PC-9 (cell line): ENCODE measurements around the gene AFG3L2. TPM values are rescaled to one million over a fixed set of nuclear protein-coding genes. Genes with fewer than 3 reads are reported as not detected.

Experiments
- BruUV-seq: library from RNA; stranded (reverse); fragments of 400-500 nt; replicated peaks from 2 replicates; lab custom pipeline; 2021; lab: Mats Ljungman, UMichigan
- CTCF ChIA-PET: fragments of 300-600 bp; sonication (Branson Sonifier 250); formaldehyde crosslinking; loops from one replicate; lab custom pipeline; 2022; ENCODE audit warnings: antibody characterized with exemption; lab: Charles Lee
- POLR2A ChIA-PET: fragments of 300-600 bp; sonication (Branson Sonifier 250); formaldehyde crosslinking; loops from one replicate; lab custom pipeline; 2022; ENCODE audit warnings: antibody characterized with exemption; ENCODE audit not compliant: unreplicated experiment; lab: Charles Lee
- DNase-seq, 2 experiments: peaks; one replicate each; pipeline versions ENCODE4 v3.0.0 to v3.0.0-alpha.2; 2015 to 2022; ENCODE audit warnings: mixed read lengths in 1 of 2
- H2AFZ ChIP-seq: fragments of 200-600 bp; sonication (generic); 2 replicates; pipeline ENCODE4 v1.8.1; 2017; ENCODE audit warnings: antibody characterized with exemption
- H3F3A ChIP-seq: fragments of 200-600 bp; sonication (generic); 2 replicates; pipeline ENCODE4 v1.8.1; 2017; ENCODE audit warnings: antibody characterized with exemption, mild to moderate bottlenecking, low read depth; ENCODE audit not compliant: insufficient read depth
- H3K27ac ChIP-seq: fragments of 200-600 bp; sonication (generic); 2 replicates; pipeline ENCODE4 v1.6.1; 2016; ENCODE audit warnings: mixed run types
- H3K27me3 ChIP-seq: fragments of 200-600 bp; sonication (generic); 2 replicates; pipeline ENCODE4 v1.6.1; 2016; ENCODE audit warnings: low read depth, mixed run types; ENCODE audit not compliant: insufficient read depth
- H3K36me3 ChIP-seq: fragments of 200-600 bp; sonication (generic); 2 replicates; pipeline ENCODE4 v1.6.1; 2016; ENCODE audit warnings: low read depth, mixed run types
- H3K4me1 ChIP-seq: fragments of 200-600 bp; sonication (generic); replicated peaks from 2 replicates; pipeline ENCODE4 v1.6.1; 2016; ENCODE audit warnings: mixed run types; ENCODE audit not compliant: insufficient read depth
- H3K4me2 ChIP-seq: fragments of 200-600 bp; sonication (generic); 2 replicates; pipeline ENCODE4 v1.6.1; 2017; ENCODE audit warnings: mixed run types
- H3K4me3 ChIP-seq: fragments of 200-600 bp; sonication (generic); 2 replicates; pipeline ENCODE4 v1.6.1; 2016; ENCODE audit warnings: mixed run types
- H3K79me2 ChIP-seq: fragments of 200-600 bp; sonication (generic); 2 replicates; pipeline ENCODE4 v1.6.1; 2017; ENCODE audit warnings: low read depth, mixed run types
- H3K9me2 ChIP-seq: fragments of 200-600 bp; sonication (generic); 2 replicates; pipeline ENCODE4 v1.8.1; 2017; ENCODE audit warnings: mild to moderate bottlenecking; ENCODE audit not compliant: insufficient read depth
- H3K9me3 ChIP-seq: fragments of 200-600 bp; sonication (generic); 2 replicates; pipeline ENCODE4 v1.8.1; 2016; ENCODE audit warnings: low read depth; ENCODE audit not compliant: insufficient read depth
- H4K20me1 ChIP-seq: fragments of 200-600 bp; sonication (generic); 2 replicates; pipeline ENCODE4 v1.8.1; 2017; ENCODE audit not compliant: insufficient read depth
- EZH2 ChIP-seq: fragments of 200-600 bp; sonication (generic); IDR thresholded peaks from 2 replicates; pipeline ENCODE4 v1.8.0; 2017; ENCODE audit warnings: antibody characterized with exemption, low read depth
- intact Hi-C: fragments of 100-400 bp; cut with micrococcal nuclease; formaldehyde crosslinking; loops from one replicate; pipeline ENCODE4 v1.10.0; 2022; ENCODE audit not compliant: unreplicated experiment
- total RNA-seq: library from RNA; stranded (reverse); gene quantifications from 2 replicates; pipeline ENCODE4 v1.2.3, GENCODE V29; 2021
- TF ChIP-seq, protein P1 (sequence below): fragments of 200-600 bp; sonication (generic); conservative IDR thresholded peaks from 2 replicates; pipeline ENCODE4 v1.6.1; 2017; ENCODE audit warnings: mixed run types, antibody characterized with exemption, mild to moderate bottlenecking, moderate library complexity

AFG3L2 gene
- total RNA-seq, 1 experiment from 2014 or later, result 69.4 TPM

DNA sequence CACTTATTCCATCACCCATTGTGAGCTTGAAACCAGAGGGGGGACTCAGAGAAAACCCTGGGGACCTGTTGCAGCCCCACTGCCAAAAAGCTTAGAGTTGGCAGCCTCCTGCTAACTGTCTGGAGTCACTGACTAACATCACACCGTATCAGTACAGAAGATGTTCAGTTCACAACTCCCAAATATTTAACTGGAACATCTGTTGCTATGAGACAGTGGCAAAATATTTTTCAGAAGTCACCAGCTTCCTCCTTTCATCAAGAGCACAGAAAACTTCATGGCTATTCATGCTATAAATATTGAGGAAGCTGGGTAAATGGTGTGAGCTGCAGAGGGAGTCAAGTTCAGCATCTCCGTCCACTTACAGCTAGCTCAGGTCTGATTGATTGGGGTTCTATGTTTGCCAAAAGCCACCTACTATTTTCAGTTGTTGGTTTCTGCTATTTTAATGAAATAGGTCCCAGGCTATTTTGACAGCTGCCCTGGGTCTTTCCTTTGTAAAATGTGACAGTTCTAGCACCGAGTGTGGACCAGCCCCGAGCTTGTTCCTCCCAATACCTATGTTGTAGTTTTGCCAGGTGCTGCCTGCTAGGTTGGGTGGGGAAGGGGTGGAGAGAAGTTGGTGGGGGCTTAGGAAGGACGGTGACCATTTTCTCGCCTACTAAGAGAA, 59.2 kb downstream of the AFG3L2 start:
- TF ChIP-seq, protein P1, sequence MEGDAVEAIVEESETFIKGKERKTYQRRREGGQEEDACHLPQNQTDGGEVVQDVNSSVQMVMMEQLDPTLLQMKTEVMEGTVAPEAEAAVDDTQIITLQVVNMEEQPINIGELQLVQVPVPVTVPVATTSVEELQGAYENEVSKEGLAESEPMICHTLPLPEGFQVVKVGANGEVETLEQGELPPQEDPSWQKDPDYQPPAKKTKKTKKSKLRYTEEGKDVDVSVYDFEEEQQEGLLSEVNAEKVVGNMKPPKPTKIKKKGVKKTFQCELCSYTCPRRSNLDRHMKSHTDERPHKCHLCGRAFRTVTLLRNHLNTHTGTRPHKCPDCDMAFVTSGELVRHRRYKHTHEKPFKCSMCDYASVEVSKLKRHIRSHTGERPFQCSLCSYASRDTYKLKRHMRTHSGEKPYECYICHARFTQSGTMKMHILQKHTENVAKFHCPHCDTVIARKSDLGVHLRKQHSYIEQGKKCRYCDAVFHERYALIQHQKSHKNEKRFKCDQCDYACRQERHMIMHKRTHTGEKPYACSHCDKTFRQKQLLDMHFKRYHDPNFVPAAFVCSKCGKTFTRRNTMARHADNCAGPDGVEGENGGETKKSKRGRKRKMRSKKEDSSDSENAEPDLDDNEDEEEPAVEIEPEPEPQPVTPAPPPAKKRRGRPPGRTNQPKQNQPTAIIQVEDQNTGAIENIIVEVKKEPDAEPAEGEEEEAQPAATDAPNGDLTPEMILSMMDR, result no peak
- no peak for TF ChIP-seq EZH2
- no TSS peak for BruUV-seq
- intact Hi-C loops, result no loop called here
- no peaks in the 10 kb centered on the region for H3F3A ChIP-seq
- peak in 1 of 2 experiments; percentile 44 for DNase-seq
- H4K20me1 ChIP-seq, result no peaks in the 10 kb centered on the region
- H3K36me3 ChIP-seq, result no peaks in the 10 kb centered on the region
- no peak overlapping the region for H3K27ac ChIP-seq
- H2AFZ ChIP-seq, result no peak overlapping the region
- no peaks in the 10 kb centered on the region for H3K9me2 ChIP-seq
- no peaks in the 10 kb centered on the region for H3K4me1 ChIP-seq
- H3K4me2 ChIP-seq, result no peak overlapping the region
- no peaks in the 10 kb centered on the region for H3K79me2 ChIP-seq
- ChIA-PET POLR2A (interaction anchor here (0.6 kb wide), 2 partner anchors 81 to 462 kb away, joined by 3 to 4 read pairs; no protein-coding TSS in a partner anchor), CTCF (interaction anchor here (0.6 kb wide), 1 partner anchor 39 kb away, joined by 5 read pairs; no protein-coding TSS in a partner anchor)
- H3K9me3 ChIP-seq, result no peaks in the 10 kb centered on the region
- H3K27me3 ChIP-seq, result no peaks in the 10 kb centered on the region
- no peak overlapping the region for H3K4me3 ChIP-seq

DNA sequence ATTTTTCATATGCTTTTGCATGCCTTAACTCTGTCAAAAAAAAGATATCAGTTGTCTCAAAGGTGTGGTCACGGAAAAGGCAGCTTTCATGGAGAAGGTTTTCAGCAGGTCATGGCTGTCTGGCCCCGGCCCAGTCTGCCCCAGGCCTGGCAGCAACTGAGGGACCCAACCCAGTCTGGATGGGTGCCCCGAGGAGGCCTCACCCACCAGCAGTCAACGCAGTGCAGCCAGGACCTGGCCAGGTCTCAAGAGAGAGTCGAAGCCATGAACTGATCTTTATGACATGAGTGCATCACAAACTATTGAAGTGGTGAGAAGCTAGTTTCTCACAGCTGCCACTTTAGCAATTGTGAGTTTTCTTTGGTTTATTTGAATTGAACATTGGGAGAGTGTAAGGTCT, 61.1 kb downstream of the AFG3L2 start:
- ChIA-PET POLR2A (no interaction called here), CTCF (interaction anchor here (1.8 kb wide), 1 partner anchor 12 kb away, joined by 5 read pairs; no protein-coding TSS in a partner anchor)
- no peak overlapping the region for H2AFZ ChIP-seq
- no peaks in the 10 kb centered on the region for H3K9me2 ChIP-seq
- peaks cover 4% of the 10 kb centered on the region; the same call in 1 of the 2 replicates for H3K9me3 ChIP-seq
- H3K27ac ChIP-seq, result no peak overlapping the region
- H3K79me2 ChIP-seq, result no peaks in the 10 kb centered on the region
- no peaks in the 10 kb centered on the region for H3F3A ChIP-seq
- no peak overlapping the region for H3K4me2 ChIP-seq
- no peaks in the 10 kb centered on the region for H3K27me3 ChIP-seq
- no peak overlapping the region for H3K4me3 ChIP-seq
- BruUV-seq, result no TSS peak
- TF ChIP-seq EZH2, result no peak
- TF ChIP-seq, protein P1, result no peak
- no peaks in the 10 kb centered on the region for H3K36me3 ChIP-seq
- intact Hi-C loops, result no loop called here
- no peaks in the 10 kb centered on the region for H3K4me1 ChIP-seq
- H4K20me1 ChIP-seq, result no peaks in the 10 kb centered on the region
- DNase-seq, result no peak

DNA sequence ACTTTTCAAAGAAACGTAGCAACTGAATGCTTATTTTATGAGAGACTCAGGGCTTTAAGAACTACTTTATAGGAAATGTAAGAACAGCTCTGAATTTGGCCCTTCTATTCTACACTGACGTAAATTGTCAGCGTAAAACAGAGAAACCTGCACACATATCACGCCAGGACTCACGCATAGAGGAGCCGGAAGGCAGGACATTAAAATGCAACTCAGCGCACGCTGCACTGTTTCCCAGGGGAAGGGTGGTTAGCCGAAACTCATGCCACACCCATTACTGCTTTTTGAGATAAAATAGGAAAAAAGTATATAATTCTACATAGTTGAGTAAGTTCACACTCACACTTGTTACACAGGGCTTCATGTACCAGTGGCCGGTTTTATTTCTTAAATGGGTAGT, 61.5 kb downstream of the AFG3L2 start:
- ChIA-PET POLR2A (no interaction called here), CTCF (interaction anchor here (1.4 to 1.8 kb wide), 2 partner anchors 13 to 43 kb away, joined by 5 to 6 read pairs; no protein-coding TSS in a partner anchor)
- Histone ChIP-seq H3K4me3 (no peak overlapping the region), H3K79me2 (no peaks in the 10 kb centered on the region), H3K9me3 (peaks cover 4% of the 10 kb centered on the region; the same call in 1 of the 2 replicates), H3K4me2 (no peak overlapping the region), H3K4me1 (no peaks in the 10 kb centered on the region), H2AFZ (no peak overlapping the region), H4K20me1 (no peaks in the 10 kb centered on the region), H3K36me3 (no peaks in the 10 kb centered on the region), H3F3A (no peaks in the 10 kb centered on the region; the same call in 1 of the 2 replicates), H3K27me3 (no peaks in the 10 kb centered on the region), H3K9me2 (no peaks in the 10 kb centered on the region), H3K27ac (no peak overlapping the region)
- DNase-seq, result no peak
- TF ChIP-seq, protein P1, result no peak
- TF ChIP-seq EZH2, result no peak
- no TSS peak for BruUV-seq
- intact Hi-C loops, result no loop called here
